NCI-H187 treated with DMSO at 0.1 percent for 48 hours (cell line): ENCODE data around the gene FLRT2.

Source experiments
- DNase-seq: peaks from one replicate; lab custom pipeline; 2025; lab: John Stamatoyannopoulos, UW

Gene FLRT2, protein sequence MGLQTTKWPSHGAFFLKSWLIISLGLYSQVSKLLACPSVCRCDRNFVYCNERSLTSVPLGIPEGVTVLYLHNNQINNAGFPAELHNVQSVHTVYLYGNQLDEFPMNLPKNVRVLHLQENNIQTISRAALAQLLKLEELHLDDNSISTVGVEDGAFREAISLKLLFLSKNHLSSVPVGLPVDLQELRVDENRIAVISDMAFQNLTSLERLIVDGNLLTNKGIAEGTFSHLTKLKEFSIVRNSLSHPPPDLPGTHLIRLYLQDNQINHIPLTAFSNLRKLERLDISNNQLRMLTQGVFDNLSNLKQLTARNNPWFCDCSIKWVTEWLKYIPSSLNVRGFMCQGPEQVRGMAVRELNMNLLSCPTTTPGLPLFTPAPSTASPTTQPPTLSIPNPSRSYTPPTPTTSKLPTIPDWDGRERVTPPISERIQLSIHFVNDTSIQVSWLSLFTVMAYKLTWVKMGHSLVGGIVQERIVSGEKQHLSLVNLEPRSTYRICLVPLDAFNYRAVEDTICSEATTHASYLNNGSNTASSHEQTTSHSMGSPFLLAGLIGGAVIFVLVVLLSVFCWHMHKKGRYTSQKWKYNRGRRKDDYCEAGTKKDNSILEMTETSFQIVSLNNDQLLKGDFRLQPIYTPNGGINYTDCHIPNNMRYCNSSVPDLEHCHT

GRCh38 chr14:85529803-85530574 is at the start of gene FLRT2:
Gene FLRT2, plus strand, starts transcription at chr14:85530144. Its CDS starts 91,371 bp downstream, at chr14:85621515.
- no peak for DNase-seq

- no peak for DNase-seq
Measured at GRCh38 chr14:85481471-85481870, 48.5 kb upstream of the FLRT2 start.

GRCh38 chr14:85482552-85482951 is 47.4 kb upstream of the FLRT2 start:
- DNase-seq = no peak

DNA sequence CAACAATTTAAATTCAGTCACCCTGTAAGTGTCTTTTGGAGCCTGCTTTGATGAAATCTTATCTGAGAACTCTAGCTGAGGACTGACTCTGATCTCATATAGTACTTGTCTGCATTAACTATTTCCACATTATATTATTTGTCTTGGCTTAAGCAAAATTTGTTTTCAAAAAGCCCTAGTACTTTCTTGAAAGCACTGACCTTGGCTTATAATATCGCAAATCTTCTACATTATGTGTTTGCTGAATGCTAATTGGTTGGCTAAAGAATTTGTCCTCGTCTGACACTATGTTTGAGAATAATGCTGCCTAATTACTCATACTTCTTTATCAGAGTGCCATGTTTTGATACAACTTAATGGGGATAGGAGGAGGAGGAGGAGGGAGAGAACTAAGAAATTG is 46.9 kb upstream of the FLRT2 start:
- no peak for DNase-seq

GRCh38 chr14:85483652-85484051 is 46.3 kb upstream of the FLRT2 start:
- DNase-seq = no peak

- no peak for DNase-seq
Measured at GRCh38 chr14:85487215-85487614, 42.7 kb upstream of the FLRT2 start.

GRCh38 chr14:85501751-85502150 is 28.2 kb upstream of the FLRT2 start:
- no peak for DNase-seq

DNA sequence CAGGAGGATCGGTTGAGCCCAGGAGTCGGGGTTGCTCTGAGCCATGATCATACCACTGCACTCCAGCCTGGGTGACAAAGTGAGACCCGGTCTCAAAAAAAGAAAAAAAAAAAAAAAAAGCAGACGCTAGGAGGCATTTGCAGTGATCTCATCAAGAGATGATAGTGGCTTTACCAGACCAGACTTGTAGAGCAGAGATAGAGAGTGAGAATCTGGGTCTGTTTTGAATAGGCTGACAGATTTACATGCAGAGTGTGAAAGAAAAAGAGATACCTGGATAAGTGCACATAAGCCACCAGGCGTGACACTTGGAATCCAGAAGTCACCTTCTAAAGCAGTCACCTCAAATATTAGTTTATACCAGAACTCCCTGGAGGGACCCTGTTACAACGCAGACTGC is 21.1 kb upstream of the FLRT2 start:
- DNase-seq = no peak

GRCh38 chr14:85512451-85512850 is 17.5 kb upstream of the FLRT2 start:
- no peak for DNase-seq

DNA sequence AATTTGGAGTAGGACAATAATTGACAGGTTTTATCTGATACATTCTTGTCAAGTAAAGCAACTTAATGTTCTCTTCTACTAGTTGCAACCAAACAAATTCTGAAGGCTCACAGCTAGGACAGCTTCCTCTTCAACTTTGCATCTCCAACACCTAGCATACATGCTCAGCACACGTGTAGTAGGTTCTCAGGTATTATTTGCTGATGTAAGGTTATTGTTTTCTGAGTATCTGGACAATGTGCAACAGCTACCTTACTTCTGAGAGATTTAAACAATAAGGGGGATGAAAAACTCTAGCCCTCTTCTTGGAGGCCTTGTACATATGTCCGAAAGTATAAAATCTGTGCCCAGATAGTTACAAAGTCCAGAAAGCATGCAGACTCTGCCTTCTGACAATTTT is 15.5 kb upstream of the FLRT2 start:
- no peak for DNase-seq

- DNase-seq = no peak
Measured at GRCh38 chr14:85516239-85517113, 13.5 kb upstream of the FLRT2 start.

- no peak for DNase-seq
Measured at GRCh38 chr14:85517114-85517688, 12.7 kb upstream of the FLRT2 start.

- DNase-seq = no peak
Measured at GRCh38 chr14:85519661-85520305, 10.2 kb upstream of the FLRT2 start.

GRCh38 chr14:85520581-85520980 is 9.4 kb upstream of the FLRT2 start:
- no peak for DNase-seq

DNA sequence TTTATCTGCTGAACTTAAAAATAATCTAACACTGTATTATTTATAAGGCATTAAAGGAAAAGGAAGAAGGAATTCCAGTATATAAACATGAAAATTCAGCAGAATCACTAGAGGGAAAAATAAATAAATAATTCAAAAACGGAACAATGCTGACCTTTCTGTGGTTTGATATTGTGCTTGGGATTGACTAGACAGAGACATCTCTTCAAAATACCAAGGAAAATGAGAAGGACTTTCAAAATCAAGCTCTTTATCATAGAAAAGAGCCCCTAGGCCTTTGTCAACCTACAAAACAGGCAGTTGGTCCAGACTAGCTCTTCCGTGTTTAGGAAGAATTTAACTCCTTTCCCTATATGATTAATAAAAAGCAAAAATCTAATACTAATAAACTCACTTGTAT is 6.3 kb upstream of the FLRT2 start:
- DNase-seq = no peak

- no peak for DNase-seq
Measured at GRCh38 chr14:85527006-85527405, 2.9 kb upstream of the FLRT2 start.

GRCh38 chr14:85527445-85528035 is 2.4 kb upstream of the FLRT2 start:
- DNase-seq = no peak

DNA sequence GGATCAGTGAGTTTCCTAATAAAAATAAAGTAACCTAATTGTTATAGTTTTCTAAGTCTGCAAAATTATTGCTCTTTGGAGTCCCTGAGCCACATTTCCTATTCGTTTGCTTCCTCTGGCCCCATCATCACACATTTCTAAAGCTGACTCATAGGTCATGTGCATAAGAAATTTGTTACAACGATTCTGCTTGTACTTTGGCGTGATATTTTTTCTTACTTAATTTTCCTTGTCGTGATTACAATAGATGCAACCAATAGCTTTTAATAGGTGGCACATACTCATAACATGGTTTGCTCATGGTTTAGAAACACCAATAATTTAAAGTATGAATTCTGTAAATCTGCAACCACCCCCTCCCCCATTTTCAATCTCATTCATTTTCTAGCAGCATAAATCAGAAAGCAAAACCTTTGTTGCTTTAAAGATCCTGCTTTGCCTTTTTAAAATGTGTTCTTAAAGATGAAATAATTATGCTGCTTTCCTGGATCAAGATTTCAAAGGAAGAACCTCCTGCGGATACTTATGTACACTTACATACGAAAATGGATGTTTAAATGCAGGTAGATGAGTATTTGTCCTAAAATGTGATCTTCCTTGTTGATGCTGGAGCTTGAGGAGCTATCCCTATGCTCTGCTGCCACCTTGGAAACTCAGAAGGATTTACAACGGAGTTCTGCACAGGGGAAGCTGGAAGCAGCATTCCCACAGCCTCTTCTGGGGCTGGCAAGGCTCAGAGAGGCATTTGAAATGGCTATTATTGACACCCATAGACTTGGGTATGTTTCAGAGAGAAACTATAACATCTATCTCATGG is 1.7 kb upstream of the FLRT2 start:
- DNase-seq = no peak

DNA sequence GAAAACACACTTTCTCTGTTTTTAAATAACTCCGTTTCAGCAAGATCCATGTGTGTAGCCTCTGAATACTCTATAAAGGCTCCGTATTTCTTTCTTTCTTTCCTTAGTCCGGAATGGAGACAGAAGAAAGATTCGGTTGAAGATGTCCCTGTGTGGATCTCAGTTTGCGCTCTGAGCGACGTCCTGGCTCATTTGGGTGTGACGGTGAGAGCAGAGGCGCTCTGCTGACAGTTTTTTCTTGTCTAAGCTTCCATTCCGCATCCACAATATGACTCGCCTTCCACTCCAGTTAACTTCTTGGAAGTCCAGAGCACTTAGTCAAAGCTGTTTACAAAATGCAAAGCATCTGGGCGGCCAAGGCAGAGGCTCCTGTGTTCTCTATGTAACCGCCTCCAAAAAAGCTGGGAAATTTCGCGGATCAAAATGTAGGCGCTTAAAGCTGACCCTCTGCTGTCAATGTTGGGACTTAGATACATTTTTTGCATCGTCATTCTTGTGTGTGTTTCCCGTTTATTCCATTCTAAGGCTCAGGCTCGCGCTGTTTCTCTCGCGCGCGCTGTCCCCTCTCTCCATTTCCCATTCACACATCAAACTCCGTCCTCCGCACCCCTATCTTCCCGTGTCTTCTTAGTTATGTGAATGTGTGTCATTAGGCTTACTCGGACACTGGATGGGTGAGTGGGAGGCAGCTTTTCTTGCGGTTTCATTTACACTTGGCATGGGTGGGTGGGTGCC is 880 bp upstream of the FLRT2 start:
- DNase-seq = no peak
